Mucosa of rectum (tissue), 2 donors: ENCODE data around the gene PRKCA.

Source experiments
- H3K27ac ChIP-seq, 2 donors: one replicate each; pipeline ENCODE4 v1.7.0; 2013; ENCODE audit warnings: inconsistent platforms in 2 of 2, low read depth in 2 of 2, low read length in 2 of 2
- H3K27me3 ChIP-seq, 2 donors: one replicate each; pipeline ENCODE4 v1.7.0; 2013; ENCODE audit warnings: low read length in 2 of 2; ENCODE audit not compliant: control insufficient read depth in 2 of 2, insufficient read depth in 2 of 2
- H3K36me3 ChIP-seq, 2 donors: one replicate each; pipeline ENCODE4 v1.7.0; 2013; ENCODE audit warnings: low read length in 2 of 2; ENCODE audit not compliant: control insufficient read depth in 2 of 2, insufficient read depth in 2 of 2
- H3K4me1 ChIP-seq, 2 donors: one replicate each; pipeline ENCODE4 v1.7.0; 2013; ENCODE audit warnings: low read length in 2 of 2, mild to moderate bottlenecking in 1 of 2; ENCODE audit not compliant: control insufficient read depth in 2 of 2, insufficient read depth in 2 of 2
- H3K4me3 ChIP-seq, 2 donors: one replicate each; pipeline ENCODE4 v1.7.0; 2013; ENCODE audit warnings: low read length in 2 of 2
- H3K9ac ChIP-seq, 2 donors: one replicate each; pipeline ENCODE4 v1.7.0; 2013; ENCODE audit warnings: low read length in 2 of 2, low read depth in 1 of 2, mild to moderate bottlenecking in 1 of 2
- H3K9me3 ChIP-seq, 2 donors: one replicate each; pipeline ENCODE4 v1.7.0; 2013; ENCODE audit warnings: low read length in 2 of 2; ENCODE audit not compliant: control insufficient read depth in 2 of 2
- donor health status: healthy.
- donor health status: Normal muscosa, but diverticular disease.

The PRKCA gene

DNA sequence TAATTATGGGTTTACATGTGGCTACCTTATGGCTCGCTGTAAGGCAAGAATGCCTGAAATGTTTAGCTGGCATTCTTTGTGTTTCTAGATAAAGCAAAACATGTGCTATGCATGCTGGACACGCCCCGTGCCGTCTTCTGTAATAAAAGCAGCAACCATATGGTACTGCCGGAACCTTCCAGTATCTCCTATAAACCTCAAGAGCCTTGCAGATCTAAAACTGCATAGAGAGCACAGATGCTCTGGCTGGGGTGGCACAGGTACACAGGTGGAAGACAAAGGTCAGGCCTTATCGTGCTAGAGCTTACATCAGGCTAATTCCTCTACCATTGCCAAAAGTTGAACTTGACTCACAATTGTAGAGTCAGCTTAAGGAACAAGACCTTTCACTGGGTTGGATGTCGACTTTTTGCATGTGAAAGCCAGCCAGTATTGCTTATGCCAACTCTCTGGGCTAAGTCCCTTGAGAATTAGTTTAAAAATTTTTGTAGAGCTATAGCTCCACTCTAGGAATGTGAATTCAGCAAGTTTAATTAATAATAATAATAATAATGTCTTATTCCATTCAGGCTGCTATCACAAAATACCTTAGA lies 345.1 kb downstream of the PRKCA start:
- Histone ChIP-seq H3K9me3 (no peaks in the 10 kb centered on the region), H3K9ac (no peak overlapping the region), H3K27me3 (no peaks in the 10 kb centered on the region), H3K36me3 (peaks cover 7 to 12% of the 10 kb centered on the region in 2 donors), H3K4me3 (no peak overlapping the region), H3K4me1 (no peaks in the 10 kb centered on the region), H3K27ac (no peak overlapping the region)

DNA sequence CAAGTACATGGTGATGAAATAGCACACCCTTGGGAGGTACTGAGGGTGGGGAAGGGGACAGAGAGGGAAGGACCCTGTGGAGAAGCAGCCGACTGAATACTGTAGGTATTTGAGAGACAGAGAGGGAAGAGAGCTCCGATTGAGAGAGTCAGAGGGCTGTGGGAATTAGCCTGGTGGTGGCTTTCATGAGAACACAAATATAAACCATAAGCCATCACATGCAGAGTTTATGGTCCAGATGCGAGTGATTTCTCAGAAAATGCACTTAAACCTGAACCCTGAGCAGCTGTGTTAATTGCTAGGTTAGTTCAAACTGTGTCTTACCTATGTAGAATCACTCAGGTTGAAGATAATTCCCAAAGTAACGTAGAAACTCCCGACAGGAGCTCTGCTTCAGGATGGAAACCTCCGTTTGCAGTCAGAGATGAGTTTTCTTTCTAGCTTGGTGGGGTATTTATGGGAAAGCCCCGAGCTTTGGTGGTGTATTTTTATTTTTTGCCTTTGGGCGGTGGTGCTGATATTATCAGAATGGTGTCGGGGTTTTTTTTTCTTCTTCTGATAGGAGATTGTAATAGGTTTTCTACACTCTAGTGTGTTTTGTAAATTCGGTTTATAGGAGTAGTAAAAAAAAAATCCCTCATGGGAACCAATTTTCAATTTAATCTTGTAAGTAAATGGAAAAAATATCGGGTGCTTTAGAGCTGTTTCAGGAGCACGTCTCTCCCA lies 347.6 kb downstream of the PRKCA start:
- Histone ChIP-seq H3K4me1 (no peaks in the 10 kb centered on the region), H3K9ac (no peak overlapping the region), H3K27ac (no peak overlapping the region), H3K36me3 (peaks cover 9 to 17% of the 10 kb centered on the region in 2 donors), H3K9me3 (no peaks in the 10 kb centered on the region), H3K4me3 (no peak overlapping the region), H3K27me3 (no peaks in the 10 kb centered on the region)

DNA sequence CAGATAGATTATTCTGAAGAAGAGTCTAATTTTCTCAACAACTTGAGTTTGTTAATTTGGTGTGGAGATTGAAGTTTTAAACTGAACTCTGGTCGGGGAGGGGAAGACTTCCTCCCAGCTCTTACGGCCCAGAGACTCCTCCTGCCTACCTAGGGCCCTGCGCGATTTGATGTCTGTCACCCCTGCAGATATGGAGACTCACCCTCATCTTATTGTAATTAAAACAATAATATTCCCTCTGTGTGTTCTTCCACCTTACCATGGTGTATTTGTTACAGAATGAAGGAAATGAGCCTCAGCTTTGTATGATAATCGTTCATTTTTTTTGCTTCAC lies 348.1 kb downstream of the PRKCA start:
- no peak overlapping the region for H3K4me3 ChIP-seq
- H3K4me1 ChIP-seq: no peaks in the 10 kb centered on the region
- no peaks in the 10 kb centered on the region for H3K9me3 ChIP-seq
- H3K36me3 ChIP-seq: peaks cover 9 to 12% of the 10 kb centered on the region in 2 donors
- no peak overlapping the region for H3K9ac ChIP-seq
- H3K27me3 ChIP-seq: no peaks in the 10 kb centered on the region
- H3K27ac ChIP-seq: no peak overlapping the region

DNA sequence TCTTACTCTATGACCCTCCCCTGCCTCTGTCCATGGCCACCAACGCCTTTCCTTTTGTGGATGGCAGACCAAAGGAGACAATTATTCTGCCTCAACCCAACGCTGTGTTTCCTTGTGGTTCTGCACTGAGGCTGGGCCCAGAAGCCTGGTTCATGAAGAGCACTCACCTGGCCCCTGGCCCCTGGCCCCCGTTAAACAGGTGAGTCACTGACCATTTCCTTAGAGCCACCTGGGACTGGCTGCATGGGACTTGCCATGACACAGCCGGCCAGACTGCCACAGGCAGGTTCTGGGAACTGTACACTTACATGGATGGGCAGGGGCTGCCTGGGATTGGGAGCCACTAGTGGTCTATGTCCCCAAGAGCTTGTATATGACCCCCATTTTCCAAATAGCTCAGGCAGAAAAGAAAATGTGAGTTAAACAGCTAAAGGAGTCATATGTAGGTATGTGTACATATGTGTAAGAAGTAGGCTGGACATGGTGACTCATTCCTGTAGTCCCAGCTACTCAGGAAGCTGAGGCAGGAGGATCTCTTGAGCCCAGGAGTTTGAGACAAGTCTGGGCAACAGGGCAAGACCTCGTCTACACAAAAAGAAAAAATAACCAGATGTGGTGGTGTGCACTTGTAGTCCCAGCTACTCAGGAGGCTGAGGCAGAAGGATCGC lies 350.6 kb downstream of the PRKCA start:
- H3K9ac ChIP-seq: no peak overlapping the region
- H3K27ac ChIP-seq: no peak overlapping the region
- H3K4me3 ChIP-seq: no peak overlapping the region
- H3K4me1 ChIP-seq: no peaks in the 10 kb centered on the region
- H3K27me3 ChIP-seq: no peaks in the 10 kb centered on the region
- H3K36me3 ChIP-seq: peaks cover 5 to 11% of the 10 kb centered on the region in 2 donors
- H3K9me3 ChIP-seq: no peaks in the 10 kb centered on the region

DNA sequence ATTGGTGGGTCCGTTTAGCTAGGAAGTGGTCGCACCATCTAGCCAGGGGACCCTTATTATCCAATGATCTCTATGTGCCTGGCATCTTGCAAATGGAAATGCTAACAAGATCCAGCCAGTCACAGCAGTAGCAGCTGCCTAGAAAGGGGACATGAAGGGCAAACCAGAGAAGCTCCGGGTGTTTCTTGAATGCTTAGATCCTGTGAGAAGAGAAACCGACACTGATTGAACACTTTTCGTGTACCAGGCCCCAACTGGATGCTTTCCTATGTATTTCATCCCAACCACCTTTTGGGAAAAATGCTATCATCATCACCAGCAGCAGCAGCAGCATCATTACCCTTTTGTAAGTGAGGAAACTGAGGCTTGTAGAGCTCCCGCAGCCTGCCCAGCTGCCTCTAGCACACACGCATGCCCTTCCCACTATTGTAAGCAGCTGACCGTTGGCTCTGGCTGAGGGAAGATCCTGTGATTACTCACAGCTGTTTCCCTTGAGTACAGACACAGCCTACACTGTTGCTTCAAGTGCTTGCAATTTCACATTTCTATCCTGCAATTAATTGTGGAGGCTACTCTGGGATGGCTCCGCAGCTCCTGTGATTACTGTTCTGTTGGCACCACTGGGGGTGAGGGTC lies 351.8 kb downstream of the PRKCA start:
- H3K9ac ChIP-seq: no peak overlapping the region
- H3K9me3 ChIP-seq: no peaks in the 10 kb centered on the region
- no peaks in the 10 kb centered on the region for H3K27me3 ChIP-seq
- peaks cover 5 to 10% of the 10 kb centered on the region in 2 donors for H3K36me3 ChIP-seq
- no peaks in the 10 kb centered on the region for H3K4me1 ChIP-seq
- no peak overlapping the region for H3K4me3 ChIP-seq
- H3K27ac ChIP-seq: no peak overlapping the region

DNA sequence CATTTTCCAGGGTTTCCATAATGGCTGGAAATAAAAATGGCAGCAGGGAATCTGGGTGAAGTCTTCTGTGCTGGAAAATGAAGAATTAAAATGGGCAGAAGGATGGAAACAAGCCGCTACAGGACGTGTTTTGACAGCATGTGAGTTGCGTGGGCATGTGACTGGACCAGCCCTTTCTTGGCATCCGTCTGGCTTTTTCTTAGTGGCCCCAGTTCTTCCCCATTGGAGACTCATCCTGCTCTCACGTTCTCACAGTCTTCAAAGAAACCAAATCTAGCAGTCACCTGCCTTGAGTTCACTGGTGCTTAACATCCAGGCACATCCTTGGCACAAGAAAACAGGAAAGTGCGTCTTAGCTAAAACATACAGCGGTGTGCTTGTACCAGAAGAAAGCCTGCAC lies 352.4 kb downstream of the PRKCA start:
- Histone ChIP-seq H3K9me3 (no peaks in the 10 kb centered on the region), H3K4me3 (no peak overlapping the region), H3K4me1 (no peaks in the 10 kb centered on the region), H3K27ac (no peak overlapping the region), H3K27me3 (no peaks in the 10 kb centered on the region), H3K36me3 (peaks cover 5 to 9% of the 10 kb centered on the region in 2 donors), H3K9ac (no peak overlapping the region)

DNA sequence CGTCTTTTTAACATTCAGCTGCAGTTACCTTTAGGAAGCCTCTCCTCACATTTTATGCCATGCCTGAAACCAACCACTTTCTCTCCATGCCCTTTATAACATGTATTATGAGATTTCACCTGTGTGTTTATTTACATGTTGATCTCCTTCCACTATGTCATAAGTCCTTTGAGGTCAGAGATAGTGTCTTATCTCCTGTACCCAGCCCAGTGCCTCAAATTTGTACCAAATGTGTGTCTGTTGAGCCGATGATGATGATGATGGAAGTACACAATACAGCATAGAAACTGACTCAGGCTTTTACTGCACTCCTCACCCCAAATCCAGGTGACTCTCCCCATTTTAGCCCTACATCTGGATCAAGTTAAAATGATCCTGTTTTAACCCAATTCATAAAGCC lies 353.0 kb downstream of the PRKCA start:
- Histone ChIP-seq H3K4me3 (no peak overlapping the region), H3K9me3 (no peaks in the 10 kb centered on the region), H3K9ac (no peak overlapping the region), H3K4me1 (no peaks in the 10 kb centered on the region), H3K27me3 (no peaks in the 10 kb centered on the region), H3K27ac (no peak overlapping the region), H3K36me3 (peaks cover 5 to 9% of the 10 kb centered on the region in 2 donors)

DNA sequence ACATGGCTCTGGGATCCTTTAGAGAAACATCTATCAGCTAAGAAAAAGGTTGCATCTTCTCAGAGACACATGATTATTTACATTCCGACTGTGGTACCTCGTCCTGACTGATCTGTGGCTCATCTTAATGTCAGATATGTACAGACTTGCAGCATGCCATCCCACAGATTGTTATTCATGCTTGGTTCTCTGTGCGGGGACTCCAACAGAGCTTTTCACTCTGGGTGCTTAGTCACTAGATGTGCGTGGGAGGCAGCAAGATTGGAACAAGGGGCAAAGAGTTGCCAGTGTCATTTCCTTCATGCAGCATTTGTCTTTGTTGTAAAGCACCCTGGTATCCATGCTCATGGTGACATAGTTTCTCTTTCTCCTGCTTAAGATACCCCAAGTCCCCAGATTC lies 353.4 kb downstream of the PRKCA start:
- H3K4me1 ChIP-seq: no peaks in the 10 kb centered on the region
- H3K27me3 ChIP-seq: no peaks in the 10 kb centered on the region
- no peaks in the 10 kb centered on the region for H3K9me3 ChIP-seq
- no peak overlapping the region for H3K27ac ChIP-seq
- H3K36me3 ChIP-seq: peaks cover 5 to 9% of the 10 kb centered on the region in 2 donors
- no peak overlapping the region for H3K9ac ChIP-seq
- no peak overlapping the region for H3K4me3 ChIP-seq

DNA sequence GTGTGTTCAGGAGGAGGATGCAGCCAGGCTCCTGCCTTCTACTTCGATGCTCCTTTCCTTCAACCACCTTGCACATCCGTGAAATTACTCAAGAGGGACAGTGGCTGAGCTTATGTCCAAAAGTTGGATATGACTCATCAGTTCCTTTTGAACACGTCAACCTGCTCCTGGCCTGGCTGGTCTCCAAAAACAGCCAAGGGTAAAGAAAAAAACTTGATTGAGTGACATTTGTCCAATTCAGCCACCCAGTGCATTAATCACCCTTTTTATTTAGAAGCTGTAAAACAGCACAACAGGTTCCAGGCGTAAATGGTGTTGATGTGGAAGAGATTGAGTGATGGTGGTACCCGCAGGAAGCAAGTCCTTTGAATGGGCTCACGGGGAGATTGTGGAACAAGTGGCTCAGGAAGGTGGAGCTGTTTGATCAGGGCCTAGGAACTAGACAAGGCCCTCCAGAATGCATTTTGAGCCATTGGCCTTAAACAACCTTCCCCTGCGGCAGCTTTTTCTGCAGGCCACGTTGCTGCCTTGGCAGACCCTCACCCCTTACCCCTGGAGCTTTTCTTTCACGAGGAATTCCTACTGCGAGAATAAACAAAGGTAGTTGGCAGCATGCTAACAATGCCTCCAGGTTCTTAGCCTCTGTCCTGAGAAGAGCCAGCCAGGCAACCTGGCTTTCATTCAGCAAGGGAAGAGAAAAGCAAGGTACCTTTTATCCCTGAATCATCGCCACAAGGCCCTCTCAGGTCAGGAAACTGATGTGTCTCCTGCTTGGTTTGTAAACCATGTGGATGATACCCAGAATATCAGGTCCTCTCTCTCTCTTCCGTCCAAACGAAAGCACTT lies 359.2 kb downstream of the PRKCA start:
- Histone ChIP-seq H3K9ac (no peak overlapping the region), H3K27me3 (no peaks in the 10 kb centered on the region), H3K27ac (no peak overlapping the region), H3K9me3 (no peaks in the 10 kb centered on the region), H3K4me1 (no peaks in the 10 kb centered on the region), H3K4me3 (no peak overlapping the region), H3K36me3 (no peaks in the 10 kb centered on the region)
